ENCODE measurements around the gene WNK4.

Gene WNK4

DNA sequence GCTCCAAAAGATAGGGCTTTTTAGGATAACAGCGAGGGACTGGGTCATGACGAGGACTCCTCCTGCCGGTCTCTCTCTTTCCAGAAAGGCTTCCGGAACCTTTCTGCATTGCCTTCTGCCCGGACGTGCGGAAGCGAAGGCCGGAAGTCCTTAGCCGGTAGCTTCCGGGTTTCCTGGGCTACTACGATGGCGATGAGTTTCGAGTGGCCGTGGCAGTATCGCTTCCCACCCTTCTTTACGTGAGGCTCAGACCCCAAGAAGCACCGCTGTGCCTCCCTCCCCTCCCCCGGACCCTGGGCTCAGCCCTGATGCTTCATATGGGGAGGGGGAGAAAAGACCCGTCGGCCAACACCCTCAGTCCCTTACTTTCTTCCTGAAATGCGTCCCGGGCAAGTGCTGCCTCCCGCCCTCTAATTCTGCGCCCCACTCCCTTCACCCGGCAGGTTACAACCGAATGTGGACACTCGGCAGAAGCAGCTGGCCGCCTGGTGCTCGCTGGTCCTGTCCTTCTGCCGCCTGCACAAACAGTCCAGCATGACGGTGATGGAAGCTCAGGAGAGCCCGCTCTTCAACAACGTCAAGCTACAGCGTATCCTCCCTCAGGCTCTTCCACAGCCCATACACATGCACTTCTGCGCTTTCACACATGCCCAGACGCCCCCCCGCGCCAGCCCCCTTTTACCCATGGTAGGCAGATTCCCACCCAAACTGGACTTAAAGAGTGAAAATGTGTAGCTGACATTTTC is 6.9 kb upstream of the WNK4 start, which contains the start of gene VPS25:
Gene VPS25, plus strand, starts transcription at position 160 of the 746 bp plus-strand sequence. Its CDS starts 27 bp downstream, at position 187.
- DNase-seq, result peak; percentile 71

DNA sequence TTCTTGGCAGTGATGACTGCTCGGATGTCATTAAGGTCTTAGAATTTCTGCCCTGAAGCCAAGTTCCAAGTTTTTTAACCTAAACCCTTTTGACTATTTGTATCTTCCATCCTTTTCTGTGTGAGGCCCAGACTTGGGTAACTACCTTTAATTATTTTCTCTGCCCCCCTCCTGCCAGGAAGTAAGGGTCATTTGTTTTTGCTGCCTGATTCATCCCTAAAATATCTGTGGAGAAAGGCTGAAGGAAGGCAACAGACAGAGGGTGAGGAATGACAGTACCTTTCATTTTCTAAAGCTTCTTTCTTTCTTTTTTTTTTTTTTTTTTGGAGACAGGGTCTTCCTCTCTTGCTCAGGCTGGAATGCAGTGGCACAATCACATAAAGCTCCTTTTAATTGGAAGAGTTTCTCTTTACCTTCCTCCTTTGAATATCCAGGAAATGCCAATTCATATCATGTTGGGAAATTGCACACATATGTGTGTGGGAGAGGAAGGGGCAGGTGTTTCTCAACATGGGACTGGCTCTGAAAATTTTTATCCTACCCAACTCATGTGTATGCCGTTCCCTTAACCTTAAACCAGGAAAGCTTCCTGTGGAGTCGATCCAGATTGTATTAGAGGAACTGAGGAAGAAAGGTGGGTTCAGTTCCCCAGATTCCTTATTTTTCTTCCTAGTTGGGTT is 6.2 kb upstream of the WNK4 start:
- DNase-seq, result no peak

DNA sequence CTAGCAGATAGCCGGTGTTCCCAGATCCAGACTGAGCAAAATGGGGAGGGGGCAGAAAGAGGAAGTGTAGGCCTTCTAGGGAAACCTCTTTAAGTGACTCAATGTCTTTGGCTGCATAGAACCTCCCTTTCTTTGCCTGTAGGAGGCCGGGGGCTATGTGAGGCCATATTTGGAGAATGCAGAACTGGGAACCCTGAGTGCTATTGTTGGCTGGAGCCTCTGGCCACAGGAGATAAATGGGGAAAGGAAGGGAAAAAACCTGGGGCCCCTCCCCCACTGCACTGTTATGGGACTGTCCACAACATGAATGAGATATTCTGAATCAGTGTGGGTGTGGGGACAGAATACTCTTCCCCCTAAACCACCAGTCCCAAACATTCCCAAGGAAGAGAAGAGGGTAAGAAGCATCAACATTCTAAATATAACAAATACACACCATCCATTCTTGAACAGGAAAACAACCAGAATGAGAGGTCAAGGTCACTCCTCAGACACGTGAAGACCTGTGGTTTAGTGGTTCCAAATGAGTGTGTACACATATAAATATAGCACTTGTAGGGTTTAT is 4.8 kb upstream of the WNK4 start:
- no peak for DNase-seq

- no peak for DNase-seq
Measured at GRCh38 chr17:42778570-42778969, 1.8 kb upstream of the WNK4 start.

DNA sequence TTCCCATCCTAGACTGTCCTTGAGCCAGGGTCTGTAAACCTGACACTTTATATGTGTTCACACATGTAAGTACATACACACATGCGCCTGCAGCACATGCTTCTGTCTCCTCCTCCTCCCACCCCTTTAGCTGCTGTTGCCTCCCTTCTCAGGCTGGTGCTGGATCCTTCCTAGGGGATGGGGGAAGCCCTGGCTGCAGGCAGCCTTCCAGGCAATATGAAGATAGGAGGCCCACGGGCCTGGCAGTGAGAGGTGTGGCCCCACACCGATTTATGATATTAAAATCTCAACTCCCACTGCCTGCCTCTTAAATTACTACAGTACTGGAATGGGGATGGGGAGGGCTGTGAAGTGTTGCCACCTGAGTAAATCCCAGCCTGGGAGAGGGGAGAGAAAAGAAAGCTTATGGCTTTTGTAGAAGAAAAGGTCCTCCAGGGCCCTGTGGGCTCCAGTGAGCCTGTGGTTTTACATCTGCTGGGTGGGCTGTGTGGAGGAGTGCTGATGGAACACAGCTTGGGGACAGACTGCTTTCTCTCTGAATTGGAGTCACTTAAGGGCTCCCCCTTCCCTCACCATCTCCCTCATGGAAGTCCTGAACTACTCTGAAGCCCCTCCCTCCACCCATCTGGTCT is 990 bp upstream of the WNK4 start:
- no peak for DNase-seq

GRCh38 chr17:42780851-42781638 is 635 bp downstream of the WNK4 start:
- no peak for DNase-seq

DNA sequence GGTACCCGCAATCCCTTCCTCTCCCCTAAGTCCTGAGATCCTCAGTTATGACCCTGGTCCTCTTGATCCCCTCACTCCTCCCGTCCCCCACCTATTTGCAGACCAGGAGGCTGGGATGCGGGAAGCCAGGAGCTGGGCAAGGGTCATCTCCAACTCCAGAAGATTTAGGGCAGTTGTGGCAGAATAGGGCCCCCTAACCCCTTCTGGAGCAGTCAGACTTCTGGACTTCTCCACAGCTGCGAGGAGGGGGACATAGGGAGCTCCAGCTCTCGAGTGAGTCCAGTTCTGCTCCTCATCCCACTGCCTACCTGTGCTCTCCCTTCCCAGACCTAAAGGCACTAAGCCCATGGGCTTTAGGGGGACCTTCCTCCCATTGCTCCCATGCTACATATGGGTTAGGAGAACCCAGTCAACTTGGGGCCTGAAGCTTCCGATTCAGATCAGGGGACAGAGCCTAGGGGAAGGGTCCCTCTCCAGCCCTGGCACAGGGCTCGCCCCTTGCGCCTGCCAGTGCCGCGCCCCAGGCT is 1.3 kb downstream of the WNK4 start:
- no peak for DNase-seq

- DNase-seq, result no peak
Measured at GRCh38 chr17:42782166-42783061, 2.0 kb downstream of the WNK4 start.

DNA sequence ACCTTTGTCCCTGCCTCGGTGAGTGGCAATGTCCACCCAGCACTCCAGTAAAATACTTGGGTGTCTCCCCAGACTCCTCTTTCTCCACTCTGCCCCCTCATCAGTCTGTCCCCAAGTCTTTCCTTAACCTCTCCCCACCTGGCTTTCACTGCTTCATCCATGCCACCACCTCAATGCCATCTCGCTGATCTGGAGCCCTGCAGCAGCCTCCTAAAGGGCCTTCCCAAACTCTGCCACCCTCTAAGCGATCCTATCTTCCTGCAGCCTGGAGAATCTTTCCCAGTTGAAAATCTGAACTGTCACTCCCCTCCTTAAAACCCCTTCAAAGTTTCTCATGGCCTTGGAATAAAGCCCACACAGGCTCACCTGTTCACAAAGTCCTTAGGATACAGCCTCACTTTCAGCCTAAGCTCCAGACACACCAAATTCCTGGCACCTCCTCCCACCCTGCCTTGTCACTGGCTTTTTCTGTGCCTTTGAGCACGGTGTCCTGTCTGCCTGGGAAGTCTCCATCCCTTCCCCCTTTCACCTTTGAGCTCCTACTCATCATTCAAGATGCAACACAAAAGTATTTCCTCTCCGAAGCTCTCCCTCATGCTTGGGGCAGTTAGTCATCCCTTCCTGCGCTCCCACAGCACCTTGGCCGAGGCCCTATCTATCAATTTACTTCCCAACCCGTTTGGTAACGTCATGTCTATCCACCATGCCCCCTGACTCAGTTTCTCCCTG is 2.8 kb downstream of the WNK4 start:
- no peak for DNase-seq

DNA sequence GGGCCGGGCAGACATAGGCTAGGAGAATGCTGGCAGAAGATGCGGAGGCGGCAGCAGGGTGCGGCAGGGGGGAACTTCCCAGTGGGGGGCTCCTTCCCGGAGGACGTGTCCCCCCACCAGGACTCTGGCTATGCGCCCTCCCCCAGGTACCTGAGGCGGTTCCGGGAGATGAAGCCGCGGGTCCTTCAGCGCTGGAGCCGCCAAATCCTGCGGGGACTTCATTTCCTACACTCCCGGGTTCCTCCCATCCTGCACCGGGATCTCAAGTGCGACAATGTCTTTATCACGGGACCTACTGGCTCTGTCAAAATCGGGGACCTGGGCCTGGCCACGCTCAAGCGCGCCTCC is 3.4 kb downstream of the WNK4 start:
- no peak for DNase-seq

GRCh38 chr17:42784409-42784808 is 4.0 kb downstream of the WNK4 start:
- no peak for DNase-seq

DNA sequence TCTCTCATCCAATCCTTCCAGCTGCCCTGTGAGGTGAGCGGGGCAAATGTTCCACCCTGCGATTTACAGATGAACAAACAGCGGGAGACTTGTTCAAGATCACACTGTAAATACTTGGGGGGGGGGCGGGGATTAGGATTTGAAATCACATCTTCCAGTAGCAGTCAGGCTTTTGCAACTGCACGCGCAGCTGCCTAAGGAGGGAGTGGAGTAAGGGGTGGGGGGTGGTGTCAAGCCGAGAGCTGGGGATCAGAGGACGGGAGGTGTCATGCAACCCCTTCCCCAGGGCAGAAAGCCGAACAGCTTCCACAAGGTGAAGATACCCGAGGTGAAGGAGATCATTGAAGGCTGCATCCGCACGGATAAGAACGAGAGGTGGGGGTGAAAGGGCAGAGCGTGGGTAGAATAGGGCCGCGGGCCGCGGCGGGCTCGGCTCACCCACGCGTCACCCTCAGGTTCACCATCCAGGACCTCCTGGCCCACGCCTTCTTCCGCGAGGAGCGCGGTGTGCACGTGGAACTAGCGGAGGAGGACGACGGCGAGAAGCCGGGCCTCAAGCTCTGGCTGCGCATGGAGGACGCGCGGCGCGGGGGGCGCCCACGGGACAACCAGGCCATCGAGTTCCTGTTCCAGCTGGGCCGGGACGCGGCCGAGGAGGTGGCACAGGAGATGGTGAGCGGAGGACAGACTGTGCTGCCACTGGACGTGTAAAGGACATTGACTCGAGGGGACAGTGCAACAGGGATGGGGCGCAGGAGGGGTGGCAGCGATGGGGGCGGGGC is 4.6 kb downstream of the WNK4 start:
- no peak for DNase-seq

- no peak for DNase-seq
Measured at GRCh38 chr17:42787266-42787665, 6.9 kb downstream of the WNK4 start.

GRCh38 chr17:42791948-42792347 is 11.5 kb downstream of the WNK4 start:
- DNase-seq, result no peak

- no peak for DNase-seq
Measured at GRCh38 chr17:42792545-42792944, 12.1 kb downstream of the WNK4 start.

- no peak for DNase-seq
Measured at GRCh38 chr17:42795061-42795460, 14.7 kb downstream of the WNK4 start.

- no peak for DNase-seq
Measured at GRCh38 chr17:42795465-42795864, 15.1 kb downstream of the WNK4 start.

GRCh38 chr17:42796066-42796758 is 15.8 kb downstream of the WNK4 start:
- DNase-seq, result no peak
